Cardiac fibroblast (primary cell): ENCODE results near the gene SAPCD2.

Experiments
- DNase-seq, 2 donors: peaks; one replicate each; pipeline versions ENCODE4 v3.0.0 to v3.0.0-alpha.2; 2010; ENCODE audit warnings: low read depth in 2 of 2
- H3K4me3 ChIP-seq, 2 donors: replicated peaks in 1 of 2; 1 replicate in 1 of 2; 2 replicates in 1 of 2; pipeline ENCODE4 v1.5.1; 2011; ENCODE audit warnings: low read depth in 2 of 2, low read length in 2 of 2, mild to moderate bottlenecking in 2 of 2, moderate library complexity in 1 of 2
- CTCF ChIP-seq: IDR thresholded peaks from one replicate; pipeline ENCODE4 v1.5.1; 2011; ENCODE audit warnings: low read depth, mild to moderate bottlenecking, low read length, inconsistent platforms

The SAPCD2 gene

GRCh38 chr9:137107312-137107921 is 37.1 kb upstream of the SAPCD2 start:
- TF ChIP-seq CTCF, result no peak
- H3K4me3 ChIP-seq, result no peak overlapping the region
- DNase-seq, result no peak

GRCh38 chr9:137106662-137107250 is 36.4 kb upstream of the SAPCD2 start:
- no peak overlapping the region for H3K4me3 ChIP-seq
- no peak for TF ChIP-seq CTCF
- no peak for DNase-seq

DNA sequence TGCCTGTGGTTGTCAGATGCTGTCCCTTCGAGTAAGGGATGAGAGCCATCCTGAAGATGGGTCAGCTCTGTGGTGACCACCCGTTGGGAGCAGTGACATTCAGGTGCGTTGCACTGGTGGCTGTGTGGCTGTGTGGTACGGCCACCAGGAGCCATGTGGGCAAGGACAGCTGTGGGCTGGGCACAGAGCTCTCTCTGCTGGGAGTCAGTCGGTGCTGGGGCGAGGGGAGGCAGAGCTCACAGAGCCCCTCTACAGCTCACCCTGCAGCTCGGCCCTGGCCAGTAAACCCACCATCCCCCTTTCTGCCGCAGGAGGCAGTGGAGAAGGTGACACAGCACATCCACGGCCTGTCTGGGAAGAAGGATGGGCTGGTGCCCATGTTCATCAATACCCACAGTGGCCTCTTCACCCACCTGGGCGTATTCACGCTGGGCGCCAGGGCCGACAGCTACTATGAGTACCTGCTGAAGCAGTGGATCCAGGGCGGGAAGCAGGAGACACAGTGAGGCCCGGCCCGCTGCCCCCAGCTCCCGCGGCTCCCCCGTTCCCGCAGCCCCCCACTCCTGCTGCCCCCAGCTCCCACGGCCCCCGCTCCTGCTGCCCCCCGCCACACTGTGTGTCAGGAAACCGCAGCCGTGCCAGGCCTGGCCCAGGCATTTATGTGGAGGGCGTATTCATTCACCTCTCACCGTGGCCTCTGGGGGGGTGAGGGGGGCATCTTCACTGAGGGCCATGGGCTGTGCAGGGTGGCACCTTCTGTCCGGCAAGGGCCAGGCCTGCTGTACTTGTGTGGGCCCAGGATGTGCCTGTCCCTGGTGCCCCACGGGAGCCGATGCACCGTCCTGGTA is 35.7 kb upstream of the SAPCD2 start:
- no peak for TF ChIP-seq CTCF
- no peak for DNase-seq
- H3K4me3 ChIP-seq, result no peak overlapping the region

- DNase-seq, result no peak
Observed at GRCh38 chr9:137103206-137103999, 33.0 kb upstream of the SAPCD2 start.

GRCh38 chr9:137099231-137099630 is 28.9 kb upstream of the SAPCD2 start:
- no peak overlapping the region for H3K4me3 ChIP-seq
- no peak for TF ChIP-seq CTCF
- DNase-seq, result no peak

More at GRCh38 chr9:137103206-137103999, 33.0 kb upstream of the SAPCD2 start:
- no peak for TF ChIP-seq CTCF
- no peak overlapping the region for H3K4me3 ChIP-seq

- H3K4me3 ChIP-seq, result no peak overlapping the region
- no peak for TF ChIP-seq CTCF
- no peak for DNase-seq
Observed at GRCh38 chr9:137097761-137098462, 27.6 kb upstream of the SAPCD2 start.
